Measurements from ENCODE around the gene PSD4. TPM values are rescaled to one million over a fixed set of nuclear protein-coding genes. Genes with fewer than 3 reads are reported as not detected.

Gene PSD4
- total and polyA plus RNA-seq, 12 donors, result 19.2 to 164 (median 70.5) TPM

GRCh38 chr2:113212245-113213060, 38.7 kb downstream of the PSD4 start:
- Histone ChIP-seq H3K9me3 (replicated peaks in 1 of 3) (no peaks in the 10 kb centered on the region), H3K27me3 (no peaks in the 10 kb centered on the region), H3K4me1 (replicated peaks in 1 of 2) (peaks cover 14 to 33% of the 10 kb centered on the region in 2 donors), H3K27ac (peak overlapping the region in 3 of 5 donors; percentile 49 to 80 (median 80)), H3K4me3 (peak overlapping the region in 1 of 4 donors; percentile 26), H3K36me3 (replicated peaks in 1 of 2) (no peaks in the 10 kb centered on the region)
- 39 to 58% (median 52%) methylated on average over 13 to 26 of the region's 26 CpGs for WGBS, 4 donors
- no peak for TF ChIP-seq POLR2A (IDR thresholded peaks at IDR 0.05)
- TF ChIP-seq CTCF (IDR thresholded peaks at IDR 0.05), result no peak
- intact Hi-C loops (cut with DNase I), result no loop called here
- DNase-seq, result peak in 1 of 7 donors; percentile 62

GRCh38 chr2:113213061-113213930, 39.5 kb downstream of the PSD4 start:
- TF ChIP-seq POLR2A (IDR thresholded peaks at IDR 0.05) (no peak), CTCF (IDR thresholded peaks at IDR 0.05) (no peak)
- Histone ChIP-seq H3K9me3 (replicated peaks in 1 of 3) (no peaks in the 10 kb centered on the region), H3K4me3 (no peak overlapping the region), H3K4me1 (replicated peaks in 1 of 2) (peaks cover 22 to 41% of the 10 kb centered on the region in 2 donors), H3K27me3 (no peaks in the 10 kb centered on the region), H3K36me3 (replicated peaks in 1 of 2) (no peaks in the 10 kb centered on the region), H3K27ac (peak overlapping the region in 2 of 5 donors; percentile 80)
- intact Hi-C loops (cut with DNase I), result no loop called here
- DNase-seq, result no peak
- 90 to 96% (median 92%) methylated on average over 13 to 14 of the region's 14 CpGs for WGBS, 4 donors

GRCh38 chr2:113214141-113214540, 40.4 kb downstream of the PSD4 start:
- WGBS, 4 donors, result 82 to 94% (median 88%) methylated on average over 4 of the region's 4 CpGs
- peak overlapping the region in 1 of 5 donors; percentile 17 for H3K27ac ChIP-seq
- TF ChIP-seq POLR2A (IDR thresholded peaks at IDR 0.05) (no peak), CTCF (IDR thresholded peaks at IDR 0.05) (no peak)
- intact Hi-C loops (cut with DNase I), result no loop called here
- H3K36me3 ChIP-seq (replicated peaks in 1 of 2), result no peaks in the 10 kb centered on the region
- no peaks in the 10 kb centered on the region for H3K27me3 ChIP-seq
- no peak for DNase-seq
- peaks cover 31 to 49% of the 10 kb centered on the region in 2 donors for H3K4me1 ChIP-seq (replicated peaks in 1 of 2)
- no peak overlapping the region for H3K4me3 ChIP-seq
- H3K9me3 ChIP-seq (replicated peaks in 1 of 3), result no peaks in the 10 kb centered on the region

- Histone ChIP-seq H3K27ac (no peak overlapping the region), H3K4me3 (no peak overlapping the region), H3K4me1 (replicated peaks in 1 of 2) (peaks cover 40 to 59% of the 10 kb centered on the region in 2 donors), H3K9me3 (replicated peaks in 1 of 3) (no peaks in the 10 kb centered on the region), H3K27me3 (no peaks in the 10 kb centered on the region), H3K36me3 (replicated peaks in 1 of 2) (no peaks in the 10 kb centered on the region)
- TF ChIP-seq POLR2A (IDR thresholded peaks at IDR 0.05) (no peak), CTCF (IDR thresholded peaks at IDR 0.05) (no peak)
- 94 to 100% (median 96%) methylated on average over 2 of the region's 2 CpGs for WGBS, 4 donors
- intact Hi-C loops (cut with DNase I), result no loop called here
- DNase-seq, result no peak
Measured at GRCh38 chr2:113215056-113215455, 41.3 kb downstream of the PSD4 start.

Measured in adrenal gland (tissue), 12 donors.